Forelimb muscle (tissue), 1 donor: ENCODE data around the gene USP17L11. TPM values are rescaled to one million over a fixed set of nuclear protein-coding genes. Genes with fewer than 3 reads are reported as not detected.
"Not testable (repeated sequence)": the region's sequence is repeated elsewhere in the genome, so short reads cannot be mapped to it uniquely, and the experiment has no call there.

Experiments used
- DNase-seq: peaks from one replicate; pipeline ENCODE4 v3.0.0-alpha.2; 2013; ENCODE audit warnings: low read depth
- polyA plus RNA-seq: library from polyadenylated mRNA; unstranded; fragments of 120-200 nt; gene quantifications from one replicate; pipeline ENCODE4 v1.2.1, GENCODE V29; 2013; ENCODE audit not compliant: insufficient read length

The USP17L11 gene
- polyA plus RNA-seq, result not detected

- DNase-seq, result not testable (repeated sequence)
Measured at GRCh38 chr4:9215105-9215504, at the start of gene USP17L11. TSS of gene USP17L11 (plus strand) at chr4:9215405. CDS start at chr4:9215405, 0 bp downstream.

GRCh38 chr4:9165990-9166389 is 49.2 kb upstream of the USP17L11 start:
- not testable (repeated sequence) for DNase-seq

GRCh38 chr4:9169791-9170459 is 45.3 kb upstream of the USP17L11 start, which contains the start of gene FAM90A26:
TSS of gene FAM90A26 (plus strand) at chr4:9170409. CDS start at chr4:9173173, 2,764 bp downstream.
- DNase-seq, result not testable (repeated sequence)

- DNase-seq, result not testable (repeated sequence)
Measured at GRCh38 chr4:9210357-9210756, 4.8 kb upstream of the USP17L11 start, which contains the start of gene USP17L10. TSS of gene USP17L10 (plus strand) at chr4:9210657. CDS start at chr4:9210657, 0 bp downstream.

- DNase-seq, result not testable (repeated sequence)
Measured at GRCh38 chr4:9214701-9215100, 504 bp upstream of the USP17L11 start.

GRCh38 chr4:9219852-9220251 is 4.6 kb downstream of the USP17L11 start, which contains the start of gene USP17L12:
TSS of gene USP17L12 (plus strand) at chr4:9220152. CDS start at chr4:9220152, 0 bp downstream.
- not testable (repeated sequence) for DNase-seq

GRCh38 chr4:9224596-9224995 is 9.4 kb downstream of the USP17L11 start, which contains the start of gene USP17L13:
TSS of gene USP17L13 (plus strand) at chr4:9224896. CDS start at chr4:9224896, 0 bp downstream.
- DNase-seq, result not testable (repeated sequence)

GRCh38 chr4:9230249-9230648 is 15.0 kb downstream of the USP17L11 start:
- not testable (repeated sequence) for DNase-seq

GRCh38 chr4:9234085-9234484 is 18.9 kb downstream of the USP17L11 start, which contains the start of gene USP17L15:
TSS of gene USP17L15 (plus strand) at chr4:9234385. CDS start at chr4:9234385, 0 bp downstream.
- DNase-seq, result not testable (repeated sequence)

- not testable (repeated sequence) for DNase-seq
Measured at GRCh38 chr4:9238461-9238860, 23.3 kb downstream of the USP17L11 start.

- DNase-seq, result not testable (repeated sequence)
Measured at GRCh38 chr4:9243579-9243978, 28.4 kb downstream of the USP17L11 start, which contains the start of gene USP17L17. TSS of gene USP17L17 (plus strand) at chr4:9243879. CDS start at chr4:9243879, 0 bp downstream.

- not testable (repeated sequence) for DNase-seq
Measured at GRCh38 chr4:9247953-9248680, 32.9 kb downstream of the USP17L11 start, which contains the start of gene USP17L18. TSS of gene USP17L18 (plus strand) at chr4:9248630. CDS start at chr4:9248630, 0 bp downstream.

- not testable (repeated sequence) for DNase-seq
Measured at GRCh38 chr4:9253078-9253477, 37.9 kb downstream of the USP17L11 start, which contains the start of gene USP17L19. TSS of gene USP17L19 (plus strand) at chr4:9253378. CDS start at chr4:9253378, 0 bp downstream.

- not testable (repeated sequence) for DNase-seq
Measured at GRCh38 chr4:9257824-9258223, 42.6 kb downstream of the USP17L11 start, which contains the start of gene USP17L20. TSS of gene USP17L20 (plus strand) at chr4:9258124. CDS start at chr4:9258124, 0 bp downstream.

- DNase-seq, result not testable (repeated sequence)
Measured at GRCh38 chr4:9262572-9262971, 47.4 kb downstream of the USP17L11 start, which contains the start of gene USP17L21. TSS of gene USP17L21 (plus strand) at chr4:9262872. CDS start at chr4:9262872, 0 bp downstream.

Other genes with a start within 250 kb of the USP17L11 start
- 0.06 TPM for gene FAM90A26, start 45.0 kb upstream of the USP17L11 start, polyA plus RNA-seq
- gene USP17L10, start 4.7 kb upstream of the USP17L11 start, polyA plus RNA-seq, result not detected
- gene USP17L12, start 4.7 kb downstream of the USP17L11 start, polyA plus RNA-seq, result not detected
- gene USP17L13, start 9.5 kb downstream of the USP17L11 start, polyA plus RNA-seq, result not detected
- gene USP17L15, start 19.0 kb downstream of the USP17L11 start, polyA plus RNA-seq, result not detected
- gene USP17L17, start 28.5 kb downstream of the USP17L11 start, polyA plus RNA-seq, result not detected
- gene USP17L18, start 33.2 kb downstream of the USP17L11 start, polyA plus RNA-seq, result not detected
- gene USP17L19, start 38.0 kb downstream of the USP17L11 start, polyA plus RNA-seq, result not detected
- gene USP17L20, start 42.7 kb downstream of the USP17L11 start, polyA plus RNA-seq, result not detected
- not detected for gene USP17L21, start 47.5 kb downstream of the USP17L11 start, polyA plus RNA-seq
- gene USP17L22, start 52.2 kb downstream of the USP17L11 start, polyA plus RNA-seq, result not detected
- gene USP17L24, start 109.8 kb downstream of the USP17L11 start, polyA plus RNA-seq, result not detected
- gene USP17L25, start 114.5 kb downstream of the USP17L11 start, polyA plus RNA-seq, result not detected
- gene USP17L26, start 119.3 kb downstream of the USP17L11 start, polyA plus RNA-seq, result not detected
- not detected for gene USP17L5, start 124.0 kb downstream of the USP17L11 start, polyA plus RNA-seq
- gene USP17L27, start 128.7 kb downstream of the USP17L11 start, polyA plus RNA-seq, result not detected
- not detected for gene USP17L28, start 133.5 kb downstream of the USP17L11 start, polyA plus RNA-seq
- not detected for gene USP17L29, start 138.2 kb downstream of the USP17L11 start, polyA plus RNA-seq
- not detected for gene USP17L30, start 147.7 kb downstream of the USP17L11 start, polyA plus RNA-seq
- not detected for gene DEFB131A, start 229.0 kb downstream of the USP17L11 start, polyA plus RNA-seq